HG03108 (cell line): ENCODE data around the gene COQ6.
"Not testable (repeated sequence)": the region's sequence is repeated elsewhere in the genome, so short reads cannot be mapped to it uniquely, and the experiment has no call there.

Experiments
- ATAC-seq: cut with Tn5 transposase; IDR thresholded peaks from one replicate; pipeline ENCODE4 v1.9.1; 2021; ENCODE audit warnings: moderate library complexity; ENCODE audit not compliant: unreplicated experiment

Gene COQ6

DNA sequence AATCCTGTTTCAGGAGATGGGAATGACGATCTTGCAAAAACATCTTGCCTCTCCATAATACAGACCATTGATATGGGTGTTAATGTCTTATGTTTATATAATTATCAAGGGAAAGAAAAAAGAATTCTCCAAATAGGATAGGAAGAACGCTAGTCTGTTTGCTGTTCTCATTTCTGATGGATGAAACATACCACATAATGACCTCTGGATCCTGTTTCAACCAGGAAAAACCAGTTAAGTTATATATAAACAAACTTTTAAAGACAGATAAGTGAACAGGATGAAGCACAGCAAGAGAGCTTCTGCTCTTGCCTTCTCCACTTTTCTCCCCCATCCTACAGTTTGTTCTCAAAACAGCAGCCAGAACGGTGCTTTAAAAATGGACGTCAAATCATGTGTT lies 27.8 kb downstream of the COQ6 start:
- no peak for ATAC-seq

DNA sequence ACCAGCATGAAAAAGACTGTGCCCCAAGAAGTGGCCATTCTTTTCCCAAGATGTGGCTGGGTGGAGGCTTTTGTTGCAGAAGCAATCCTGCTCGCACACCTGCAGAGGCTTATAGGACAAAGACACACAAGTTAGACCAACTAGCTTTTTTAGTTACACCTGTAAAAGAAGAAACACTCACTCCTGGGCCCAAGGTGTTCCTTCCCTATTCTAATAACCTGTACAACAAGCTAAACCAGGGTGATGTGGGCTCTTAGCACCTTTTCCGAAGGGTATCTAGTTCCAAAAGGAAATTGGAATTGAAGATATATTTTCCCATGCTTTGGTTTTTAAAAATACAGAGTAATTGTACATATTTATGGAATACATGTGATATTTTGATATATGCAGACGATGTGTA lies 38.0 kb downstream of the COQ6 start:
- no peak for ATAC-seq

DNA sequence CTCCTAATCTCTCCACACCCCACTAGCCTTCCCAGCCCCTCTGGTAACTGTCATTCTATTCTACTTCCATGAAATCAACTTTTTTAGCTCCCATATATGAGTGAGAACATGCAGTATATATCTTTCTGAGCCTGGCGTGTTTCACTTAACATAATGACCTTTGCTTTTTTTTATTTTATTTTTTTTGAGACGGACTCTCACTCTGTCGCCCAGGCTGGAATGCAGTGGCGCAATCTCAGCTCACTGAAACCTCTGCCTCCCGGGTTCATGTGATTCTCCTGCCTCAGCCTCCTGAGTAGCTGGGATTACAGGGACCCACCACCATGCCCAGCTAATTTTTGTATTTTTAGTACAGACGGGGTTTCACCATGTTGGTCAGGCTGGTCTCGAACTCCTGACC lies 38.6 kb downstream of the COQ6 start:
- ATAC-seq, result not testable (repeated sequence)

DNA sequence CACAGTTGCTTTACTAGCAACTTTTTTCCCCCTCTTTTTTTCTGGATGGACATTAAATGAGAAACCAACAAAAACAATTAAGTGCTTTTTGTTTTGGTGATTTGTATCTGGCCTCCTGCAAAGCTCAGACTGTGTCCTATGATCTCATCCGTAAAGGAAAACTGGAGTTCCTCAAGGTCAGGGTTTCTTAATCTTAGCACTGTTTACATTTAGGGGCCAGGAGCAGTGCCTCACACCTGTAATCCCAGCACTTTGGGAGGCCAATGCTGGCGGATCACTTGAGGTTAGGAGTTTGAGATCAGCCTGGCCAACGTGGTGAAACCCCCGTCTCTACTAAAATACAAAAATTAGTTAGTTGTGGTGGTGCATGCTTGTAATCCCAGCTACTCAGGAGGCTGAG lies 41.0 kb downstream of the COQ6 start:
- no peak for ATAC-seq

DNA sequence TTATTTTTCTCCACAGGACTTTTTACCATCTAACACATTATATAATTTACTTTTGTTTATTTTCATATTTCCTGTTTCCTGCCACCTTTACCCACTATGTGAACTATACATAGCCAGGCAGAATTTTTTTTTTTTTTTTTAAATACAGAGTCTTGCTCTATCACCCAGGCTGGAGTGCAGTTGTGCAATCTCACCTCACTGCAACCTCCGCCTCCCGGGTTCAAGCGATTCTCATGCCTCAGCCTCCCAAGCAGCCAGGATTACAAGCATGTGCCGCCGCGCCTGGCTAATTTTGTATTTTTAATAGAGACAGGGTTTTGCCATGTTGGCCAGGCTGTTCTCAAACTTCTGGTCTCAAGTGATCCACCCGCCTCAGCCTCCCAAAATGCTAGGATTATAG lies 44.8 kb downstream of the COQ6 start:
- not testable (repeated sequence) for ATAC-seq

DNA sequence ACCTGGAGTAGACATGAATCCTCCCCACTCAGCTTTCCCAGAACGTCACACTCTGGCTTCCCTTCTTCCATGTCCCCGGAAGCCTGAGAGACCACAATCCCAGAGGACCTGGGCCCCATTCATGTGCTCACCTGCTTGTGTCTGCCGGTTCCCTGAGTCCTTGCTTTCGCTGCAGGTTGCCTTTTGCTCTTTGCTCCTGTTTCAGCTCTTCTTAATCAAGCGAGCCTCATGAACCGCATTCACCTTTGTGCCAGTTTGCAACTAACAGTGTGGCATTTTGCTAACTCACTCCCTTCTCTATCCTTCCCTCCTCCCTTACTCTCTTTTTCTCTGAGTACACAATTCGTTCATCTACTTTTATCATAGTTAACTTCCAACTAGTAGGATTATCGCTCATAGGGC lies 45.9 kb downstream of the COQ6 start:
- ATAC-seq, result no peak

DNA sequence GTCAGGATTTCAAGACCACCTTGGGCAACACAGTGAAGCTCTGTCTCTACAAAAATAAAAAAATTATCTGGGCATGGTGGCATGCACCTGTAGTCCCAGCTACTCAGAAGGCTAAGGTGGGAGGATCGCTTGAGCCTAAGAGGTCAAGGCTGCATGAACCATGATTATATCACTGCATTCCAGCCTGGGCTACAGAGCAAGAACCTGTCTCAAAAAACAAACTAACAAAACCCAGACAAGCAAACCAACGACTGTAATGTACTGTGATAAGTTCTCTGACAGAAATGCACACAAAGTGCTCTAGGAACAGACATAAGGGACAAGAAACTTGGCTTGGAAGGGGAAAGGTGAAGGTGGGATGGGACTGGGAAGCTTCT lies 46.6 kb downstream of the COQ6 start:
- no peak for ATAC-seq

DNA sequence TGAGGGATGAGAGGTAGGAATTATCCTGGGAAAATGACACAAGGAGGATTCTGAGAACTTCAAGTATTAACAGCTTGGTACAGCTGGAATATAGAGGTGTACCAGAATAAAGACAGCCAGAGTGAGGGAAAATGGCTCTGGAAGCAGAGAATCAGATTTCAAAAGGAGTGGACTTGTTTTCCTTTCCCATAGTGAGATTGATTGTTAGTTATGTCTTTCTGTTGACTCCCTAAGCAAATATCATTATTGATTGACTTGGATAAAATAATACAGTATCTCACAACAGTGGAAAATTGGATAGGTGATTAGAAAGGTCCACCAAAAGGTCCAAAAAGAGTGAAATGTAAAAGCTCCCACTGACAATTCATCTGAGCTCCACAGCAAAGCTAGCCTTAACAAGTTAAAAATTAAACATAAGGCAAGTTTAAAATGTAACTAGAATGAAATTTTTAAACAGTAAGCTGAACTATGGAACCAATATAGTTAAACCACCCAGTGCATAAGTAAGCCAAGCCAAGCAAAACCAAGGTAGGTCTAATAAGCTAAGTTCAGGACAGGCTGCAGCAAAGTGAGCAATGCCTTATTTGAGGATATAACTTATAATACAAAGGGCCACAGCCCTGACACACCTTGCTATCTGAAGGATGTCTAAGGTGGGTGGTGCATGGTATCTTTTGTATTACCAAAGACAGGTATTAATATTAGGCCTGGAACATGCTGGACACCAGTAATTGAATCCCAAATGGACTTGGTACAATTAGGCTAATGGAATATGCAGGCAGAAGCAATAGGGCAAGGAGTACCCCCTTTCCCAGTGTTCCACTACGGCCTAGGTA lies 47.2 kb downstream of the COQ6 start:
- no peak for ATAC-seq

DNA sequence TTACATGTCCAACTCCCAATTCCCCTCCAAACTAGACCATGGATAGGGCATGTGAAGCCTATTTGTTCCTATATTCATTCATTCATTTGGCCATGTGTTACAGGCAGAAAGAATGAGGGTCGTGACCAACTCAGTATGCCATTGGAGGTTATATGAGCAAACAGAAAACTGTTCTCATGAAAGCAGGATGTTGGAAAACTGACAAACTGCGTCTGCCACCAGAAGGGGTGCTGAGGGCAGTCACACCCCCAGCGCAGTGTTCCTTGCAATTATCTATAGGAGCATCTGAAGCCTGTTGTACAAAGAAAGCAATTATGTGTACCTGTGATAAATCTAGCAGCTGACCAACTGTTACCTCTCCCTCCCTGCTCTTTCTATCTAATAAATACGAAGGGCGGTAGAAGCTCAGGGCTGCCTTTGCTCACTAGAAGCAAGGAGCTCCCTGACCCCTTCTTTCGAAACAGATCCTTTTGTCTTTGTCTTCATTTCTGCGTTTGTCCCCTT lies 47.9 kb downstream of the COQ6 start:
- ATAC-seq, result no peak

DNA sequence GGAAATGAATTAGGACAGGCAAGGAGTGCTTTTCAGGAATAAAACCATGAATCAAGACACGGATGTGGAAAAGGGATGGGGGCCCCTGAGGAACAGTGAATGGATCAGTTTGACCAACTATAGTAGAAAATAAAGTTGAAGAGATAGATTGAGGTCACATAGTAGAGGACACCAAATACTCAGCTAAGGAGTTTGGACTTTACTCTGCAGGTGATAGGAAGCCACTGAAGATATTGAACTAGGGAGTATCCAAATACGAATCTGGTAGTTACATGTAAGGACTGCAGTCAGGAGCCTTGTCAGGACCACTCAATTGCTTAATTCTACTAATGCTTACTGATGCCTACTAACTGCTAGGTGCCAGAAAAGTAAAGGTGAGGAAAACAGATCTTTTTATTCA lies 48.6 kb downstream of the COQ6 start:
- no peak for ATAC-seq

DNA sequence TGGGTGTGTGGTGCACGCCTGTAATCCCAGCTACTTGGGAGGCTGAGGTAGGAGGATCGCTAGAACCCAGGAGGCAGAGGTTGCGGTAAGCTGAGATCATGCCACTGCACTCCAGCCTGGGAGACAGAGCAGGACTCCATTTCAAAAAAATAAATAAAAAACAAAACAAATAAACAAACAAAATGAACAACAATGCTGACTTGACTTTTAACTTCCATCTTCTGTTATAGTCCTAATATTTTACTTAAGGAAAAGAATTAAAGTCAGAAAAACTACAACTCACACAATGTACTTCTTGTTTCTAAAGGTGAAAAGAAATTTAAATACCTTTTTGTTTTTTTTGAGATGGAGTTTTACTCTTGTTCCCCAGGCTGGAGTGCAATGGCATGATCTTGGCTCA lies 55.6 kb downstream of the COQ6 start:
- ATAC-seq, result not testable (repeated sequence)

DNA sequence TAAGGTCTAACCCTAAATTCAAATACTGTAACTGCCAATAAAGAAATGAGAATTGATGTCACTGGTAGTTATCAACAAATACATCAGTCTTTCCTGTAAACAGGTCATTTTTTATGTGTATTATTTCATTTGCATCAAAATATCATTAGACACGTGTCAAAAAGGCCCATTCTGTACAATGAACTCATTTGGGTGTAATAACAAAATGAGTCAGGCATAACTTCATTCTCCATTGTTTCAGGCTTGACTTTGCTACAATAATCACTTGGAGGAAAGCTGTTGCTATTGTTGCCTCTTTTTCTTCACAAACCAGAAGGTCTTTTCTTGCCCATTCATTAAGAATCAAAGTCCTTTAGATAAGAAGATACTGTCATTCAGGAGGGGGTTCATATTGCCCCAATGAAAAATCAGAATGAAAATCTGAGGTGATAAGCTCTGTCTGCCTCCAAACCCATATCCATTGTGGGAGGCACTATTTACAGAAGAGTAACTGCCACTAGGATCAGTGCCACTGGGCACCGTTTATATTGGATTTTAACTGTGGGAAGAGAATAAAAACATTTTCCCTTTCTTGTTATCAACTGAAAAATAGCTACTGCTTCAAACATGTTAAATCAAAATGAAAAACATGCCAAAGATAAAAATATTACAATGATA lies 58.9 kb downstream of the COQ6 start:
- no peak for ATAC-seq
